SK-N-SH treated with all-trans-retinoic acid at 6 μM for 48 hours (cell line): ENCODE measurements around the gene MAST3.

Experiments
- ATAC-seq: fragments of 200-7000 bp; cut with Tn5 transposase; 3 replicates; pipeline ENCODE4 v1.9.1; 2020; ENCODE audit warnings: mild to moderate bottlenecking, moderate library complexity
- BACH2 ChIP-seq: fragments of 250-450 bp; sonication (Bioruptor Pico); IDR thresholded peaks from 2 replicates; pipeline ENCODE4 v1.9.0; 2021; ENCODE audit warnings: mild to moderate bottlenecking, borderline replicate concordance
- CSDC2 ChIP-seq: fragments of 250-450 bp; sonication (Bioruptor Pico); IDR thresholded peaks from 2 replicates; pipeline ENCODE4 v1.5.0; 2020; ENCODE audit warnings: mild to moderate bottlenecking, moderate library complexity
- CSRNP3 ChIP-seq: fragments of 250-450 bp; sonication (Bioruptor Pico); IDR thresholded peaks from 2 replicates; pipeline ENCODE4 v1.5.1; 2021; ENCODE audit warnings: mild to moderate bottlenecking, moderate library complexity
- ESRRG ChIP-seq: fragments of 250-450 bp; sonication (Bioruptor Pico); IDR thresholded peaks from 2 replicates; pipeline ENCODE4 v1.6.1; 2021; ENCODE audit warnings: mild to moderate bottlenecking
- GLIS3 ChIP-seq: fragments of 250-450 bp; sonication (Bioruptor Pico); IDR thresholded peaks from 2 replicates; pipeline ENCODE4 v1.5.0; 2020; ENCODE audit warnings: mild to moderate bottlenecking, moderate library complexity
- OSR1 ChIP-seq: fragments of 250-450 bp; sonication (Bioruptor Pico); IDR thresholded peaks from 2 replicates; pipeline ENCODE4 v1.8.0; 2022; ENCODE audit warnings: moderate library complexity, mild to moderate bottlenecking, inconsistent platforms
- PATZ1 ChIP-seq: fragments of 250-450 bp; sonication (Bioruptor Pico); IDR thresholded peaks from 2 replicates; pipeline ENCODE4 v1.8.0; 2020; ENCODE audit warnings: mild to moderate bottlenecking, moderate library complexity, borderline replicate concordance
- PPARA ChIP-seq: fragments of 250-450 bp; sonication (Bioruptor Pico); IDR thresholded peaks from 2 replicates; pipeline ENCODE4 v1.5.0; 2020; ENCODE audit warnings: mild to moderate bottlenecking, borderline replicate concordance
- SNAI2 ChIP-seq: fragments of 250-450 bp; sonication (Bioruptor Pico); IDR thresholded peaks from 2 replicates; pipeline ENCODE4 v1.5.0; 2020; ENCODE audit warnings: mild to moderate bottlenecking, moderate library complexity
- TCF4 ChIP-seq: fragments of 250-450 bp; sonication (Bioruptor Pico); IDR thresholded peaks from 2 replicates; pipeline ENCODE4 v1.8.0; 2021; ENCODE audit warnings: mild to moderate bottlenecking, moderate library complexity, borderline replicate concordance
- TSHZ2 ChIP-seq: fragments of 250-450 bp; sonication (Bioruptor Pico); IDR thresholded peaks from 2 replicates; pipeline ENCODE4 v1.5.0; 2020; ENCODE audit warnings: mild to moderate bottlenecking, moderate library complexity
- ZC3H10 ChIP-seq: fragments of 250-450 bp; sonication (Bioruptor Pico); IDR thresholded peaks from 2 replicates; pipeline ENCODE4 v1.5.1; 2021; ENCODE audit warnings: mild to moderate bottlenecking, moderate library complexity
- ZFP3 ChIP-seq: fragments of 250-450 bp; sonication (Bioruptor Pico); IDR thresholded peaks from 2 replicates; pipeline ENCODE4 v1.5.0; 2020; ENCODE audit warnings: mild to moderate bottlenecking, moderate library complexity
- ZNF70 ChIP-seq: fragments of 450-650 bp; formaldehyde crosslinking; IDR thresholded peaks from 2 replicates; pipeline ENCODE4 v1.5.0; 2020; ENCODE audit warnings: mild to moderate bottlenecking, moderate library complexity
- TF ChIP-seq, protein P1 (sequence below): fragments of 250-450 bp; sonication (Bioruptor Pico); IDR thresholded peaks from 2 replicates; pipeline ENCODE4 v1.8.0; 2021; ENCODE audit warnings: low read depth, mild to moderate bottlenecking, moderate library complexity, borderline replicate concordance
- TF ChIP-seq, protein P2 (sequence below): fragments of 250-450 bp; sonication (Bioruptor Pico); IDR thresholded peaks from 2 replicates; pipeline ENCODE4 v1.5.1; 2020; ENCODE audit warnings: low read depth, mild to moderate bottlenecking, moderate library complexity

MAST3 gene

DNA sequence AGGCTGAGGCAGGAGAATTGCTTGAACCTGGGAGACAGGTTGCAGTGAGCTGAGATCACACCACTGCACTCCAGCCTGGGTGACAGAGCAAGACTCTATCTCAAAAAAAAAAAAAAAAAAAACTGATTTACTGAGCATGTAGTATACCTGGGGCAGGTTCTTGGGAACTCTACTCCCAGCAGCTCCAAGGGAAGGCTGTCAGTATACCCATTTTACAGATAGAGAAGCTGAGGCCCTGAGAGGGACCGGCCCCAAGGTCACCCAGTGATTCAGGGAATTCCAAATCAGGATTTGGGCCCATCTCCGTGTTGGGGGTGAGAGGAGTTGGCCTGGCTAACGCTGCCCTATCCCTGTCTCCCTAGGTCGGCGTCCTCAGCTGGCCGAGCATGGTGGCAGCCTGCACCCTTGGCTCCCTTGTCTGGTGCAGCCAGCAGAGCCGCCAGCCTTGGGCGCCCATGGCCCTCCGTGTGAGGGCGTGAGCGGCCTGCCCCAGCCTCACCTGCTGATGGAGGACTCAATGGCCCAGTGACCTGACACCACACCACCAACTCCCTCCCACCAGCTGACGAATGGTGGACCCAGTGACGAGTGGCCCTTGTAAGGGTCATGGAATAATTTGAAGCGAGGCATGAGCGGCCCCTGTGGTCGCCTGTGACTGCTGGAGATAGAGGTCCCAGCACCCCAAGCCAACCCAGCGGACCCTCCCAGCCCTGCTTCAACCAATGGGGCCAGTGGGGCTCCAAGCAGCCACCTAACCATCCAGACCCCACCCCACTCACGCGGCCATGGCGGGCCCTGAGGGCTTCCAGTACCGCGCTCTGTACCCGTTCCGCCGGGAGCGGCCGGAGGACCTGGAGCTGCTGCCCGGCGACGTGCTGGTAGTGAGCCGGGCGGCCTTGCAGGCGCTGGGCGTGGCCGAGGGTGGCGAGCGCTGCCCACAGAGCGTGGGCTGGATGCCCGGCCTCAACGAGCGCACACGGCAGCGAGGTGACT lies 57.8 kb downstream of the MAST3 start (continued):
- TF ChIP-seq CSRNP3 (CRISPR knock-in tag) (no peak), TSHZ2 (CRISPR knock-in tag) (no peak)

- TF ChIP-seq, protein P1, sequence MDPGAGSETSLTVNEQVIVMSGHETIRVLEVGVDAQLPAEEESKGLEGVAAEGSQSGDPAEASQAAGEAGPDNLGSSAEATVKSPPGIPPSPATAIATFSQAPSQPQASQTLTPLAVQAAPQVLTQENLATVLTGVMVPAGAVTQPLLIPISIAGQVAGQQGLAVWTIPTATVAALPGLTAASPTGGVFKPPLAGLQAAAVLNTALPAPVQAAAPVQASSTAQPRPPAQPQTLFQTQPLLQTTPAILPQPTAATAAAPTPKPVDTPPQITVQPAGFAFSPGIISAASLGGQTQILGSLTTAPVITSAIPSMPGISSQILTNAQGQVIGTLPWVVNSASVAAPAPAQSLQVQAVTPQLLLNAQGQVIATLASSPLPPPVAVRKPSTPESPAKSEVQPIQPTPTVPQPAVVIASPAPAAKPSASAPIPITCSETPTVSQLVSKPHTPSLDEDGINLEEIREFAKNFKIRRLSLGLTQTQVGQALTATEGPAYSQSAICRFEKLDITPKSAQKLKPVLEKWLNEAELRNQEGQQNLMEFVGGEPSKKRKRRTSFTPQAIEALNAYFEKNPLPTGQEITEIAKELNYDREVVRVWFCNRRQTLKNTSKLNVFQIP (CRISPR knock-in tag): no peak
- TF ChIP-seq BACH2: no peak
- TF ChIP-seq TSHZ2 (CRISPR knock-in tag): no peak
- TF ChIP-seq, protein P2, sequence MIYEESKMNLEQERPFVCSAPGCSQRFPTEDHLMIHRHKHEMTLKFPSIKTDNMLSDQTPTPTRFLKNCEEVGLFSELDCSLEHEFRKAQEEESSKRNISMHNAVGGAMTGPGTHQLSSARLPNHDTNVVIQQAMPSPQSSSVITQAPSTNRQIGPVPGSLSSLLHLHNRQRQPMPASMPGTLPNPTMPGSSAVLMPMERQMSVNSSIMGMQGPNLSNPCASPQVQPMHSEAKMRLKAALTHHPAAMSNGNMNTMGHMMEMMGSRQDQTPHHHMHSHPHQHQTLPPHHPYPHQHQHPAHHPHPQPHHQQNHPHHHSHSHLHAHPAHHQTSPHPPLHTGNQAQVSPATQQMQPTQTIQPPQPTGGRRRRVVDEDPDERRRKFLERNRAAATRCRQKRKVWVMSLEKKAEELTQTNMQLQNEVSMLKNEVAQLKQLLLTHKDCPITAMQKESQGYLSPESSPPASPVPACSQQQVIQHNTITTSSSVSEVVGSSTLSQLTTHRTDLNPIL (CRISPR knock-in tag): no peak
- no peak for TF ChIP-seq SNAI2 (CRISPR knock-in tag)
- TF ChIP-seq PPARA (CRISPR knock-in tag): no peak
- no peak for TF ChIP-seq ESRRG (CRISPR knock-in tag)
- no peak for TF ChIP-seq GLIS3 (CRISPR knock-in tag)
- TF ChIP-seq CSDC2: no peak
- no peak for TF ChIP-seq ZC3H10 (CRISPR knock-in tag)
- no peak for TF ChIP-seq ZNF70 (CRISPR knock-in tag)
- TF ChIP-seq TCF4 (CRISPR knock-in tag): no peak
- TF ChIP-seq OSR1 (CRISPR knock-in tag): no peak
- no peak for TF ChIP-seq PATZ1
- no peak for ATAC-seq
These were observed 58.7 kb downstream of the MAST3 start for GRCh38 chr19:18156268-18156667.

DNA sequence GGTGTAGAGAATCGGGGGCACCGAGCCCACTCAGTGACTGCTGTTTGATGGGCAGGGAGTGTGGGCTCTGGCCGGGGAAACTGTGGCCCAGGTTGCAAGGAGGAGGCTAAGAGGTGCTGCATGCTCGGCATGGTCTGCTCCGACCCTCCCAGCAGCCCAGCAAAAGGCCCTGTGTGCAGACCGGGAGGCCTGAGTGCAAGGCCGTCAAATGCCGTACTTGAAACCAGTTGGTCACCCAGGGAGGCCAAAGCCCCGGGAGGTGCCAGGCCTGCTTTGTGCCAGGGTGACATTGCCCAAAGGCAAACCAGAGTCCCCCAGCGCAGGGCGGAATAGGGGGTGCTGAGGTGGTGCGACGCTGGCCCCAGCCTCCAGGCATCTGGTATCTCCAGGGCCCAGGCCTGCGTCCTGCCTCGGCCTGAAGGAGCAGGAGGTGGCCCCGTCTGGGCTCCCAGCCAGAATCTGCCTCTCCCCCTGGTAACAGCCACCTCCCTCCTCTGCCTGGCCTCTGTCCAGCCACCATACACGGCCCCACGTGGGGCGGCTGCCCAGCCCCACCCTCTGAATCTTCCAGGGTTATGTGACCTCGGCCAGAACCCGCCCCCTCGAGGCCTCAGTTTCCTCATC lies 59.4 kb downstream of the MAST3 start:
- peak; percentile 30 for ATAC-seq
- peak; percentile 53; the same call in 1 of the 2 replicates for TF ChIP-seq TSHZ2 (CRISPR knock-in tag)
- TF ChIP-seq GLIS3 (CRISPR knock-in tag): no peak
- peak; percentile 58; the same call in 1 of the 2 replicates for TF ChIP-seq TCF4 (CRISPR knock-in tag)
- TF ChIP-seq PATZ1: 0 out of 2 replicates have a peak, but pooled peaks have one; percentile 10
- no peak for TF ChIP-seq ZFP3 (CRISPR knock-in tag)
